Upper lobe of left lung (tissue), 4 donors: Measurements from ENCODE around the gene RDX.

Experiments
- EP300 ChIP-seq, 4 donors: sonication (generic); formaldehyde crosslinking; IDR thresholded peaks; one replicate each; pipeline ENCODE4 v1.5.1; 2017; ENCODE audit warnings: antibody characterized with exemption in 4 of 4, control low read depth in 2 of 4
- POLR2A ChIP-seq, 4 donors: fragments of 450-650 bp; IDR thresholded peaks; one replicate each; pipeline ENCODE4 v1.5.1; 2016 to 2017; ENCODE audit warnings: antibody characterized with exemption in 4 of 4, mild to moderate bottlenecking in 2 of 4
- POLR2AphosphoS5 ChIP-seq, 2 donors: sonication (generic); formaldehyde crosslinking; IDR thresholded peaks; one replicate each; pipeline ENCODE4 v1.5.1; 2017; ENCODE audit warnings: antibody characterized with exemption in 2 of 2
- TF ChIP-seq, protein P1 (sequence below), 6 experiments: fragments of 450-650 bp in 4 of 6; fragments of 200-600 bp in 2 of 6; sonication (generic) in 2 of 6; IDR thresholded peaks; one replicate each; pipeline ENCODE4 v1.5.1; 2016 to 2019; ENCODE audit warnings: antibody characterized with exemption in 6 of 6

DNA sequence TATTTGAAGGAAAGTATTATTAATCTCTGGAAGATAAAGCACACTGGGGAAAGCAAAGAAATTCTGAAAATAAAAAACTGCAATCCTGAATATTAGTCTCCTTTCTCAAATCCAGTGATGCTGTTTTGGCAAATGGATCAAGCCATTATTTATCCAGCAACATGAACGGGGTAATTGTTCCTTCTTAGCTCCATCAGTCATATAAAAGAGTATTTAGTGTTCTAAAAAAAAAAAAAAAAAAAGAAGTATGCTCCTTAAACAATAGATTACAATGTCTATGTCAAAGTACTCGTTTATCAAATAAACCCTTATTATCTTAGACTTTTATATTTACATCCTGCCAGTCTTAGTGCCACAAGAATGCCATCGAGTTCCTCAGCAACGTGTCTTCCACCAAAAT is 1.3 kb downstream of the RDX start:
- TF ChIP-seq, protein P1, sequence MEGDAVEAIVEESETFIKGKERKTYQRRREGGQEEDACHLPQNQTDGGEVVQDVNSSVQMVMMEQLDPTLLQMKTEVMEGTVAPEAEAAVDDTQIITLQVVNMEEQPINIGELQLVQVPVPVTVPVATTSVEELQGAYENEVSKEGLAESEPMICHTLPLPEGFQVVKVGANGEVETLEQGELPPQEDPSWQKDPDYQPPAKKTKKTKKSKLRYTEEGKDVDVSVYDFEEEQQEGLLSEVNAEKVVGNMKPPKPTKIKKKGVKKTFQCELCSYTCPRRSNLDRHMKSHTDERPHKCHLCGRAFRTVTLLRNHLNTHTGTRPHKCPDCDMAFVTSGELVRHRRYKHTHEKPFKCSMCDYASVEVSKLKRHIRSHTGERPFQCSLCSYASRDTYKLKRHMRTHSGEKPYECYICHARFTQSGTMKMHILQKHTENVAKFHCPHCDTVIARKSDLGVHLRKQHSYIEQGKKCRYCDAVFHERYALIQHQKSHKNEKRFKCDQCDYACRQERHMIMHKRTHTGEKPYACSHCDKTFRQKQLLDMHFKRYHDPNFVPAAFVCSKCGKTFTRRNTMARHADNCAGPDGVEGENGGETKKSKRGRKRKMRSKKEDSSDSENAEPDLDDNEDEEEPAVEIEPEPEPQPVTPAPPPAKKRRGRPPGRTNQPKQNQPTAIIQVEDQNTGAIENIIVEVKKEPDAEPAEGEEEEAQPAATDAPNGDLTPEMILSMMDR (IDR thresholded peaks at IDR 0.05), result no peak
- TF ChIP-seq EP300 (IDR thresholded peaks at IDR 0.05) (no peak), POLR2AphosphoS5 (IDR thresholded peaks at IDR 0.05) (no peak), POLR2A (IDR thresholded peaks at IDR 0.05) (no peak)
